Mesendoderm (in vitro differentiated cells): ENCODE measurements around the gene LRCH1.

Experiments
- DNase-seq: peaks from one replicate; pipeline ENCODE4 v3.0.0; 2013
- H2AK5ac ChIP-seq: 2 replicates; pipeline ENCODE4 v1.6.1; 2013; ENCODE audit warnings: low read length, inconsistent platforms
- H2BK120ac ChIP-seq: 2 replicates; pipeline ENCODE4 v1.6.1; 2013; ENCODE audit warnings: low read depth, mild to moderate bottlenecking, low read length, moderate library complexity, mixed read lengths
- H2BK15ac ChIP-seq: replicated peaks from 2 replicates; pipeline ENCODE4 v1.6.1; 2013; ENCODE audit warnings: low read depth, mild to moderate bottlenecking, moderate library complexity
- H2BK5ac ChIP-seq: 2 replicates; pipeline ENCODE4 v1.6.1; 2013; ENCODE audit warnings: low read length, inconsistent platforms
- H3K18ac ChIP-seq: 2 replicates; pipeline ENCODE4 v1.6.1; 2013; ENCODE audit warnings: mild to moderate bottlenecking, low read length, mixed read lengths
- H3K23ac ChIP-seq: one replicate; pipeline ENCODE4 v1.6.1; 2013; ENCODE audit warnings: low read length
- H3K27ac ChIP-seq: 2 replicates; pipeline ENCODE4 v1.5.1; 2013; ENCODE audit warnings: low read depth, mild to moderate bottlenecking, inconsistent platforms, low read length, moderate library complexity
- H3K27me3 ChIP-seq: 2 replicates; pipeline ENCODE4 v1.6.1; 2013; ENCODE audit warnings: low read length, control low read depth, mild to moderate bottlenecking, inconsistent platforms; ENCODE audit not compliant: insufficient read depth, poor library complexity
- H3K36me3 ChIP-seq: 2 replicates; pipeline ENCODE4 v1.6.1; 2013; ENCODE audit warnings: low read length, inconsistent platforms; ENCODE audit not compliant: control insufficient read depth, insufficient read depth
- H3K4ac ChIP-seq: one replicate; pipeline ENCODE4 v1.6.1; 2013; ENCODE audit warnings: low read depth, mild to moderate bottlenecking, low read length, moderate library complexity
- H3K4me1 ChIP-seq: 2 replicates; pipeline ENCODE4 v1.6.1; 2013; ENCODE audit warnings: low read depth, low read length, inconsistent platforms; ENCODE audit not compliant: control insufficient read depth
- H3K4me2 ChIP-seq: 2 replicates; pipeline ENCODE4 v1.6.1; 2013; ENCODE audit warnings: low read length
- H3K4me3 ChIP-seq: 2 replicates; pipeline ENCODE4 v1.5.1; 2013; ENCODE audit warnings: mild to moderate bottlenecking, low read length
- H3K56ac ChIP-seq: one replicate; pipeline ENCODE4 v1.6.1; 2013; ENCODE audit warnings: low read length
- H3K79me1 ChIP-seq: 2 replicates; pipeline ENCODE4 v1.6.1; 2013; ENCODE audit warnings: low read length, inconsistent platforms
- H3K79me2 ChIP-seq: 2 replicates; pipeline ENCODE4 v1.6.1; 2013; ENCODE audit warnings: mild to moderate bottlenecking, low read length; ENCODE audit not compliant: control insufficient read depth, insufficient read depth
- H3K9ac ChIP-seq: 2 replicates; pipeline ENCODE4 v1.6.1; 2013; ENCODE audit warnings: low read length, inconsistent platforms
- H4K5ac ChIP-seq: one replicate; pipeline ENCODE4 v1.6.1; 2013; ENCODE audit warnings: low read length
- H4K8ac ChIP-seq: one replicate; pipeline ENCODE4 v1.6.1; 2013; ENCODE audit warnings: low read depth, mild to moderate bottlenecking, control low read depth, low read length, moderate library complexity
- WGBS: extraction: QIAGEN DNeasy Blood & Tissue Kit; methylation state at CpG from one replicate; pipeline ENCODE4 v1.1.7; 2013; ENCODE audit warnings: low lambda C conversion rate, missing lambda C conversion rate; ENCODE audit not compliant: insufficient coverage; ENCODE audit errors: extremely low coverage; 5-methylcytosine and 5-hydroxymethylcytosine counted together

The LRCH1 gene

GRCh38 chr13:46576762-46577161 lies 23.8 kb downstream of the LRCH1 start:
- H3K27me3 ChIP-seq = no peaks in the 10 kb centered on the region
- no peak overlapping the region for H2BK15ac ChIP-seq
- no peaks in the 10 kb centered on the region for H3K36me3 ChIP-seq
- no peak overlapping the region for H4K5ac ChIP-seq
- peaks cover 22% of the 10 kb centered on the region for H3K79me1 ChIP-seq
- H3K4me3 ChIP-seq = no peak overlapping the region
- H3K4ac ChIP-seq = no peak overlapping the region
- no peak overlapping the region for H4K8ac ChIP-seq
- no peak overlapping the region for H3K27ac ChIP-seq
- no peak overlapping the region for H2AK5ac ChIP-seq
- no peak for DNase-seq
- no peak overlapping the region for H2BK5ac ChIP-seq
- H3K18ac ChIP-seq = no peak overlapping the region
- no peak overlapping the region for H2BK120ac ChIP-seq
- H3K23ac ChIP-seq = no peak overlapping the region
- peaks cover 7% of the 10 kb centered on the region for H3K79me2 ChIP-seq
- no peak overlapping the region for H3K4me2 ChIP-seq
- WGBS = no CpG with 5 or more reads among the region's 5 CpGs
- H3K9ac ChIP-seq = no peak overlapping the region
- H3K56ac ChIP-seq = no peak overlapping the region
- H3K4me1 ChIP-seq = no peaks in the 10 kb centered on the region

DNA sequence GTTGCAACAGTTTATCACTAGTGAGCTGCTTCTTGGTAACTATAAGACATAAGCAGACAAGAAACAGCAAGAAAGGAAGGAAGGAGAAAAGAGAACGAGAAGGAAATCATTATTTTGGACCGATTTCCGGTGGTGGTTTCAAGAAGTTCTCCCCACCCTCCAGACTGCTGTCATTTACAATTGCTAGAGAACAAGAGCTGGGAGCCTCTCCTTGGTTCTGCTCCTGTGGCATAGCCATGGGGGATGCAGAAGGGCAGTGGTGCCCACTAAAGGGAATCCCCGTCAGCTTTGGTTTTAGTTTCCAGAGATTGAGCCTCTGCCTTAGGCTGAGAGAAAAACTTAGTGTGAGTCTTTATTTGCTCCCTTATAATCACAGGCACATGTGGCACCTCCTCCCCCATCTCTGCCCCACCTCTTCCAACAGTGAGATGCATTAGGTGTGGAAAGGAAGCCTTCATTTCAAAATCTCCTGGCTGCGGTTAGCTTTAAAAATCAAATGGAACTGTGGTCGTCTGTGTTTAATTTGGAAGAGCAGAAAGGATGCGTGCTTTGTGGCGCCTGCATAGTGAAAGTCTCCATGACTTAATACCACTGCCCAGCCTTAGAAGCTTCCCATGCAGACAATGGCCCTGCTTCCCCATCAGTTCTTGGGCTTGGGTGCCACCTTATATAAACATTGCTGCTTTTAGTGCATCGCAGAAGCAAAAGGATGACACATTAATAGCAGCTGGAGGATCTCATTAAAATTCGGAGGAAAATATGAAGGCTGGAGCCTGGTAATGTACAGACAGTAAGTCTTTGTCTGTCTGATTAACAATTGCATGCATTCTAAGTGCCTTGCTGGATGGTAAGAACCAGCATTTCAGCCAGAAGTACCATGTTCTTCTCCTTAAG lies 25.0 kb downstream of the LRCH1 start:
- no peak overlapping the region for H3K23ac ChIP-seq
- no CpG with 5 or more reads among the region's 10 CpGs for WGBS
- H3K36me3 ChIP-seq = no peaks in the 10 kb centered on the region
- H2AK5ac ChIP-seq = no peak overlapping the region
- H3K4me3 ChIP-seq = no peak overlapping the region
- no peak overlapping the region for H3K56ac ChIP-seq
- H3K79me1 ChIP-seq = peaks cover 17% of the 10 kb centered on the region
- no peaks in the 10 kb centered on the region for H3K4me1 ChIP-seq
- H3K18ac ChIP-seq = no peak overlapping the region
- no peak overlapping the region for H4K8ac ChIP-seq
- H3K9ac ChIP-seq = no peak overlapping the region
- H3K27ac ChIP-seq = no peak overlapping the region
- H2BK5ac ChIP-seq = no peak overlapping the region
- H2BK120ac ChIP-seq = no peak overlapping the region
- no peaks in the 10 kb centered on the region for H3K27me3 ChIP-seq
- DNase-seq = no peak
- H3K4ac ChIP-seq = no peak overlapping the region
- peaks cover 4% of the 10 kb centered on the region for H3K79me2 ChIP-seq
- no peak overlapping the region for H3K4me2 ChIP-seq
- no peak overlapping the region for H2BK15ac ChIP-seq
- no peak overlapping the region for H4K5ac ChIP-seq

DNA sequence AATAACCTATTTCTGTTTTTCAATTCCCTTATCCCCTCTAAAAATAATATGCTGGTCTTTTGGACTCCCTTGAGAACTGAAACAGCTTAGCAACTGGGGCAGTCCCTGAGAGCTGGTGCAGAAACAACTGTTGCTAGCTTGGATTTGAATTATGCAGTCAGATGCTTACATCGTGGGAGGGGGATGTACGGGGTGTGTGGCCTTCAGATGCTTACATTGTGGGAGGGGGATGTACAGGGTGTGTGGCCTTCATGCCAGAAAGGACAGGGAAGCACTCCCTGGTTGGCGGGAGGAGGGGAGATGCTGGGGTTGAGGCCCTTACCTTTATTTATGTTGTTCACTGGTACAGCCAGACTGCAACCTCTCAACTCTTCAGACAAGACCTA lies 25.6 kb downstream of the LRCH1 start:
- H3K56ac ChIP-seq = peak overlapping the region; percentile 27
- no peak overlapping the region for H4K5ac ChIP-seq
- H3K27me3 ChIP-seq = no peaks in the 10 kb centered on the region
- no peak overlapping the region for H3K18ac ChIP-seq
- H3K4me1 ChIP-seq = no peaks in the 10 kb centered on the region
- H3K27ac ChIP-seq = no peak overlapping the region
- peaks cover 17% of the 10 kb centered on the region for H3K79me1 ChIP-seq
- H4K8ac ChIP-seq = no peak overlapping the region
- DNase-seq = no peak
- H3K4me3 ChIP-seq = no peak overlapping the region
- H2BK120ac ChIP-seq = no peak overlapping the region
- WGBS = no CpG with 5 or more reads among the region's 3 CpGs
- H3K79me2 ChIP-seq = peaks cover 4% of the 10 kb centered on the region
- no peak overlapping the region for H3K23ac ChIP-seq
- no peak overlapping the region for H2AK5ac ChIP-seq
- no peak overlapping the region for H3K9ac ChIP-seq
- no peak overlapping the region for H2BK15ac ChIP-seq
- H3K4me2 ChIP-seq = no peak overlapping the region
- no peaks in the 10 kb centered on the region for H3K36me3 ChIP-seq
- no peak overlapping the region for H2BK5ac ChIP-seq
- no peak overlapping the region for H3K4ac ChIP-seq

GRCh38 chr13:46580362-46580839 lies 27.4 kb downstream of the LRCH1 start:
- peaks cover 8% of the 10 kb centered on the region for H3K79me2 ChIP-seq

GRCh38 chr13:46582190-46582589 lies 29.2 kb downstream of the LRCH1 start:
- no peak overlapping the region for H3K27ac ChIP-seq
- WGBS = no CpG with 5 or more reads among the region's 2 CpGs

More at GRCh38 chr13:46580362-46580839, 27.4 kb downstream of the LRCH1 start:
- Histone ChIP-seq H3K27ac (no peak overlapping the region), H4K5ac (no peak overlapping the region), H3K18ac (no peak overlapping the region), H2BK120ac (no peak overlapping the region), H3K79me1 (peaks cover 20% of the 10 kb centered on the region), H2BK5ac (no peak overlapping the region), H3K36me3 (no peaks in the 10 kb centered on the region), H3K27me3 (no peaks in the 10 kb centered on the region), H3K9ac (no peak overlapping the region), H4K8ac (no peak overlapping the region), H3K4me1 (no peaks in the 10 kb centered on the region), H2BK15ac (no peak overlapping the region), H3K23ac (no peak overlapping the region), H3K4ac (no peak overlapping the region), H3K56ac (no peak overlapping the region), H3K4me2 (no peak overlapping the region), H2AK5ac (no peak overlapping the region), H3K4me3 (no peak overlapping the region)
- no peak for DNase-seq
- no CpG with 5 or more reads among the region's 5 CpGs for WGBS

More at GRCh38 chr13:46582190-46582589, 29.2 kb downstream of the LRCH1 start:
- Histone ChIP-seq H3K4ac (no peak overlapping the region), H3K9ac (no peak overlapping the region), H3K79me2 (peaks cover 8% of the 10 kb centered on the region), H3K4me3 (no peak overlapping the region), H3K56ac (no peak overlapping the region), H3K27me3 (no peaks in the 10 kb centered on the region), H3K4me1 (no peaks in the 10 kb centered on the region), H2AK5ac (no peak overlapping the region), H3K23ac (no peak overlapping the region), H3K79me1 (peaks cover 16% of the 10 kb centered on the region), H4K8ac (no peak overlapping the region), H2BK15ac (no peak overlapping the region), H2BK120ac (no peak overlapping the region), H3K4me2 (no peak overlapping the region), H3K36me3 (no peaks in the 10 kb centered on the region), H2BK5ac (no peak overlapping the region), H4K5ac (no peak overlapping the region), H3K18ac (no peak overlapping the region)
- DNase-seq = no peak
